Measurements from ENCODE around the gene AGAP1.

The AGAP1 gene

GRCh38 chr2:235960716-235961640, 467.1 kb downstream of the AGAP1 start:
- H3K9me3 ChIP-seq (replicated peaks; ENCODE audit: low read length): no peaks in the 10 kb centered on the region
- no peaks in the 10 kb centered on the region for H3K36me3 ChIP-seq (ENCODE audit: insufficient read depth, low read length)
- H3K27me3 ChIP-seq (ENCODE audit: control insufficient read depth, insufficient read depth, low read length): no peaks in the 10 kb centered on the region
- no peak overlapping the region for H3K4me3 ChIP-seq (ENCODE audit: low read length)
- no peak overlapping the region for H3K9ac ChIP-seq (ENCODE audit: low read depth, low read length)
- H3K4me2 ChIP-seq (ENCODE audit: low read length): no peak overlapping the region
- no peaks in the 10 kb centered on the region for H3K4me1 ChIP-seq (ENCODE audit: control insufficient read depth, insufficient read depth, low read length)

GRCh38 chr2:235961711-235962110, 467.9 kb downstream of the AGAP1 start:
- Histone ChIP-seq H3K4me3 (ENCODE audit: low read length) (no peak overlapping the region), H3K9me3 (replicated peaks; ENCODE audit: low read length) (no peaks in the 10 kb centered on the region), H3K4me1 (ENCODE audit: control insufficient read depth, insufficient read depth, low read length) (no peaks in the 10 kb centered on the region), H3K9ac (ENCODE audit: low read depth, low read length) (no peak overlapping the region), H3K36me3 (ENCODE audit: insufficient read depth, low read length) (no peaks in the 10 kb centered on the region), H3K27me3 (ENCODE audit: control insufficient read depth, insufficient read depth, low read length) (no peaks in the 10 kb centered on the region), H3K4me2 (ENCODE audit: low read length) (no peak overlapping the region)

GRCh38 chr2:235963853-235964577, 470.2 kb downstream of the AGAP1 start:
- H3K9ac ChIP-seq (ENCODE audit: low read depth, low read length): no peak overlapping the region
- H3K9me3 ChIP-seq (replicated peaks; ENCODE audit: low read length): no peaks in the 10 kb centered on the region
- H3K36me3 ChIP-seq (ENCODE audit: insufficient read depth, low read length): no peaks in the 10 kb centered on the region
- no peak overlapping the region for H3K4me3 ChIP-seq (ENCODE audit: low read length)
- H3K4me2 ChIP-seq (ENCODE audit: low read length): no peak overlapping the region
- no peaks in the 10 kb centered on the region for H3K27me3 ChIP-seq (ENCODE audit: control insufficient read depth, insufficient read depth, low read length)
- no peaks in the 10 kb centered on the region for H3K4me1 ChIP-seq (ENCODE audit: control insufficient read depth, insufficient read depth, low read length)

GRCh38 chr2:235964787-235965390, 471.0 kb downstream of the AGAP1 start:
- Histone ChIP-seq H3K27me3 (ENCODE audit: control insufficient read depth, insufficient read depth, low read length) (no peaks in the 10 kb centered on the region), H3K9me3 (replicated peaks; ENCODE audit: low read length) (no peaks in the 10 kb centered on the region), H3K9ac (ENCODE audit: low read depth, low read length) (no peak overlapping the region), H3K4me1 (ENCODE audit: control insufficient read depth, insufficient read depth, low read length) (no peaks in the 10 kb centered on the region), H3K36me3 (ENCODE audit: insufficient read depth, low read length) (no peaks in the 10 kb centered on the region), H3K4me3 (ENCODE audit: low read length) (no peak overlapping the region), H3K4me2 (ENCODE audit: low read length) (no peak overlapping the region)

GRCh38 chr2:235966396-235966795, 472.6 kb downstream of the AGAP1 start:
- Histone ChIP-seq H3K27me3 (ENCODE audit: control insufficient read depth, insufficient read depth, low read length) (no peaks in the 10 kb centered on the region), H3K4me2 (ENCODE audit: low read length) (no peak overlapping the region), H3K9ac (ENCODE audit: low read depth, low read length) (no peak overlapping the region), H3K4me3 (ENCODE audit: low read length) (no peak overlapping the region), H3K36me3 (ENCODE audit: insufficient read depth, low read length) (peaks cover 5% of the 10 kb centered on the region), H3K4me1 (ENCODE audit: control insufficient read depth, insufficient read depth, low read length) (no peaks in the 10 kb centered on the region), H3K9me3 (replicated peaks; ENCODE audit: low read length) (no peaks in the 10 kb centered on the region)

- Histone ChIP-seq H3K9me3 (replicated peaks; ENCODE audit: low read length) (no peaks in the 10 kb centered on the region), H3K27me3 (ENCODE audit: control insufficient read depth, insufficient read depth, low read length) (no peaks in the 10 kb centered on the region), H3K36me3 (ENCODE audit: insufficient read depth, low read length) (peaks cover 5% of the 10 kb centered on the region), H3K4me1 (ENCODE audit: control insufficient read depth, insufficient read depth, low read length) (no peaks in the 10 kb centered on the region), H3K9ac (ENCODE audit: low read depth, low read length) (no peak overlapping the region), H3K4me3 (ENCODE audit: low read length) (no peak overlapping the region), H3K4me2 (ENCODE audit: low read length) (no peak overlapping the region)
Observed at GRCh38 chr2:235966932-235967757, 473.3 kb downstream of the AGAP1 start.

- Histone ChIP-seq H3K36me3 (ENCODE audit: insufficient read depth, low read length) (peaks cover 5% of the 10 kb centered on the region), H3K9me3 (replicated peaks; ENCODE audit: low read length) (no peaks in the 10 kb centered on the region), H3K4me2 (ENCODE audit: low read length) (no peak overlapping the region), H3K4me1 (ENCODE audit: control insufficient read depth, insufficient read depth, low read length) (no peaks in the 10 kb centered on the region), H3K9ac (ENCODE audit: low read depth, low read length) (no peak overlapping the region), H3K4me3 (ENCODE audit: low read length) (no peak overlapping the region), H3K27me3 (ENCODE audit: control insufficient read depth, insufficient read depth, low read length) (no peaks in the 10 kb centered on the region)
Observed at GRCh38 chr2:235968155-235968554, 474.3 kb downstream of the AGAP1 start.

- Histone ChIP-seq H3K4me3 (ENCODE audit: low read length) (no peak overlapping the region), H3K36me3 (ENCODE audit: insufficient read depth, low read length) (peaks cover 5% of the 10 kb centered on the region), H3K9ac (ENCODE audit: low read depth, low read length) (no peak overlapping the region), H3K4me1 (ENCODE audit: control insufficient read depth, insufficient read depth, low read length) (no peaks in the 10 kb centered on the region), H3K9me3 (replicated peaks; ENCODE audit: low read length) (no peaks in the 10 kb centered on the region), H3K27me3 (ENCODE audit: control insufficient read depth, insufficient read depth, low read length) (no peaks in the 10 kb centered on the region), H3K4me2 (ENCODE audit: low read length) (no peak overlapping the region)
Observed at GRCh38 chr2:235968616-235969324, 474.9 kb downstream of the AGAP1 start.

GRCh38 chr2:235970204-235971040, 476.6 kb downstream of the AGAP1 start:
- H3K36me3 ChIP-seq (ENCODE audit: insufficient read depth, low read length): peaks cover 5% of the 10 kb centered on the region
- no peak overlapping the region for H3K9ac ChIP-seq (ENCODE audit: low read depth, low read length)

GRCh38 chr2:235976516-235976915, 482.7 kb downstream of the AGAP1 start:
- Histone ChIP-seq H3K9ac (ENCODE audit: low read depth, low read length) (no peak overlapping the region), H3K27me3 (ENCODE audit: control insufficient read depth, insufficient read depth, low read length) (no peaks in the 10 kb centered on the region), H3K4me2 (ENCODE audit: low read length) (no peak overlapping the region), H3K9me3 (replicated peaks; ENCODE audit: low read length) (no peaks in the 10 kb centered on the region), H3K4me3 (ENCODE audit: low read length) (no peak overlapping the region), H3K4me1 (ENCODE audit: control insufficient read depth, insufficient read depth, low read length) (no peaks in the 10 kb centered on the region), H3K36me3 (ENCODE audit: insufficient read depth, low read length) (peaks cover 9% of the 10 kb centered on the region)

More at GRCh38 chr2:235970204-235971040, 476.6 kb downstream of the AGAP1 start:
- no peaks in the 10 kb centered on the region for H3K9me3 ChIP-seq (replicated peaks; ENCODE audit: low read length)
- H3K4me1 ChIP-seq (ENCODE audit: control insufficient read depth, insufficient read depth, low read length): no peaks in the 10 kb centered on the region
- no peaks in the 10 kb centered on the region for H3K27me3 ChIP-seq (ENCODE audit: control insufficient read depth, insufficient read depth, low read length)
- H3K4me3 ChIP-seq (ENCODE audit: low read length): no peak overlapping the region
- no peak overlapping the region for H3K4me2 ChIP-seq (ENCODE audit: low read length)
